ENCODE measurements around the gene ZSWIM6.
A peak's percentile ranks its signal among the peaks of the same experiment; 100 is the strongest.

Gene ZSWIM6

DNA sequence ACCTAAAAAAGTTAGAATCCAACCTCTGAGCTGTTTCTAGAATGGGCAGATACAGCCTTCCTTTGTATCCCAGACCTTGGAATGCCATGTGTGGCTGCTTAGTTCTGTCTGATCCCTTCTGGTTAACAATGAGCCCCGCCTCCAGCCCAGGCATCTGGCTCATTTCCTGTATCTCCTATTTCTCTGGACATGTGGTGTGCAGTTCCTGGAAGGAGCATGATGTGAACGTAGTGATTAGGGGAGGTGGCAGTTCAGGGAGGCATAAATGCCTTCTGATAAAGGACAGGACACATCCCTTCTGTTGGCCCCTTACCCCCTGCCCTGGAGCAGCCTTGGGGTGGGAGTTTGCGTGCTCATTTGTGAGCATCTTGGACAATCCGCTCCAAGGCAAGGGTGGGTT is 243.0 kb downstream of the ZSWIM6 start:
- no peak overlapping the region for H3K4me3 ChIP-seq (ENCODE audit: low read length)
- no peak for TF ChIP-seq CTCF (IDR thresholded peaks at IDR 0.05; ENCODE audit: insufficient read depth, low read depth, low read length, missing control alignments)
- peak; percentile 50 for DNase-seq (ENCODE audit: low read depth)

DNA sequence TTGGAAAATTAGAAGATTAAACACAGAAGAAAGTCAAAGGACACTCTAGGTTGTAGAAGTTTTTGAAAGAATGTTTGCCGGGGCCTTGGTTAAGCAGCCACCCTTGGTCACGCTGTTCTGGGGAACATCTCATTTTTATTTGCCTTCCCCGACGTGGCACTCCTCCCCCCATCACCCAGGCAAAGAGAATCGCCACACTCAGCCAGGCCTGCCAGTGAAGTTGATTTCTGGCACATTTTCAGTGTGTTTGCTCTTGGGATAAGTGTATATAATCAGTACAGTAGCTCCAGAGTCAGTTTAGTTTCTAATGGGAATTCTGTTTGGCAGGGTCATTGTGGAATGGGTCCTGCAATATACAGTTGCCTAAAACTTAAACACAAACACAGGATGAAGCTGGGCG is 243.5 kb downstream of the ZSWIM6 start:
- DNase-seq (ENCODE audit: low read depth): no peak
- no peak overlapping the region for H3K4me3 ChIP-seq (ENCODE audit: low read length)
- no peak for TF ChIP-seq CTCF (IDR thresholded peaks at IDR 0.05; ENCODE audit: insufficient read depth, low read depth, low read length, missing control alignments)

DNA sequence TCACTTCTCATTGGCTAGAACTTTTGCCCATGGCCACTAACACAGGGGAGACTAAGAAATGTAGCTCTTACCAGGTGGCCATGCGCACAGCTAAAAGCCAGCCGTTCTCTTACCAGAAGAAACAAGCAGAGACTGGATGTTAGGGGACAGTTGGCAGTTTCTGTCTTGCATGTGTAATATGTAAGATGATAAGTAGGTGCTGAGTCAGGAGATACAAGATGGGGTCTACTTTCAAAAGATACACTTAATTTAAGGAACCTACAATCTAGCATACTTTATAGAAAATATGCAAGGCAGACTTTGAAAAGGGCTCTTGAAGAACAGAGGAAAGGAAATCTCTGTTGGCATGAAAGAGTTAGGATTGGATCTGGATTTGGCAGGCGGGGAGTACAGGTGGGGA is 244.5 kb downstream of the ZSWIM6 start:
- no peak for DNase-seq (ENCODE audit: low read depth)
- TF ChIP-seq CTCF (IDR thresholded peaks at IDR 0.05; ENCODE audit: insufficient read depth, low read depth, low read length, missing control alignments): no peak
- H3K4me3 ChIP-seq (ENCODE audit: low read length): no peak overlapping the region

- DNase-seq (ENCODE audit: low read depth): no peak
- TF ChIP-seq CTCF (IDR thresholded peaks at IDR 0.05; ENCODE audit: insufficient read depth, low read depth, low read length, missing control alignments): no peak
- no peak overlapping the region for H3K4me3 ChIP-seq (ENCODE audit: low read length)
These were observed 246.9 kb downstream of the ZSWIM6 start for GRCh38 chr5:61578858-61579503.

- H3K4me3 ChIP-seq (ENCODE audit: low read length): no peak overlapping the region
- no peak for DNase-seq (ENCODE audit: low read depth)
- no peak for TF ChIP-seq CTCF (IDR thresholded peaks at IDR 0.05; ENCODE audit: insufficient read depth, low read depth, low read length, missing control alignments)
These were observed 250.3 kb downstream of the ZSWIM6 start for GRCh38 chr5:61582205-61582820.

DNA sequence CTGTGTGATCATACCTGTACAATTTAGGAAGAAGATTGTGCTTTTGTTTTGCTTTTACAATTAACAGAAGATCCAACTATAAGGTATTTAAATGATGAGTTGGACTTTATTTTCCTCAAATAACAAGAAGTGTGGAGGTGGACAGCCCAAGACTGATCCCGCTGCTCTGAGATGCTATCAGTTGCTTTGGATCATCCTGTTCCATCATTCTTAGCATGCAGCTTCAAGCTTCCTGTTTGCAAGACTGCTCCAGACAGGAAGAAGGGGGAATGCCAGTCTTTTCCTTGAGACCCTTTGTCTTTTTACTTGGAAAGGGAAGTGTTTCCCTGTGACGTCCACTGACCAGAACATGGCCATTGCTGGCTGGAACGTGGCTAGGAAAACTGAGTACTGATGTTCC is 250.8 kb downstream of the ZSWIM6 start:
- TF ChIP-seq CTCF (IDR thresholded peaks at IDR 0.05; ENCODE audit: insufficient read depth, low read depth, low read length, missing control alignments): no peak
- no peak overlapping the region for H3K4me3 ChIP-seq (ENCODE audit: low read length)
- DNase-seq (ENCODE audit: low read depth): no peak
